ENCODE data around the gene TRMT112. TPM values are rescaled to one million over a fixed set of nuclear protein-coding genes. Genes with fewer than 3 reads are reported as not detected.

TRMT112 gene
- total RNA-seq, 4 donors from 2014 or later: 228 to 435 (median 237) TPM

- TF ChIP-seq, protein P1, sequence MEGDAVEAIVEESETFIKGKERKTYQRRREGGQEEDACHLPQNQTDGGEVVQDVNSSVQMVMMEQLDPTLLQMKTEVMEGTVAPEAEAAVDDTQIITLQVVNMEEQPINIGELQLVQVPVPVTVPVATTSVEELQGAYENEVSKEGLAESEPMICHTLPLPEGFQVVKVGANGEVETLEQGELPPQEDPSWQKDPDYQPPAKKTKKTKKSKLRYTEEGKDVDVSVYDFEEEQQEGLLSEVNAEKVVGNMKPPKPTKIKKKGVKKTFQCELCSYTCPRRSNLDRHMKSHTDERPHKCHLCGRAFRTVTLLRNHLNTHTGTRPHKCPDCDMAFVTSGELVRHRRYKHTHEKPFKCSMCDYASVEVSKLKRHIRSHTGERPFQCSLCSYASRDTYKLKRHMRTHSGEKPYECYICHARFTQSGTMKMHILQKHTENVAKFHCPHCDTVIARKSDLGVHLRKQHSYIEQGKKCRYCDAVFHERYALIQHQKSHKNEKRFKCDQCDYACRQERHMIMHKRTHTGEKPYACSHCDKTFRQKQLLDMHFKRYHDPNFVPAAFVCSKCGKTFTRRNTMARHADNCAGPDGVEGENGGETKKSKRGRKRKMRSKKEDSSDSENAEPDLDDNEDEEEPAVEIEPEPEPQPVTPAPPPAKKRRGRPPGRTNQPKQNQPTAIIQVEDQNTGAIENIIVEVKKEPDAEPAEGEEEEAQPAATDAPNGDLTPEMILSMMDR (IDR thresholded peaks at IDR 0.05): no peak
- no peak for TF ChIP-seq POLR2A (IDR thresholded peaks at IDR 0.05)
- Histone ChIP-seq H3K4me3 (replicated peaks in 1 of 3) (no peak overlapping the region), H3K4me1 (peaks cover 24 to 49% of the 10 kb centered on the region in 2 donors), H3K9me3 (no peaks in the 10 kb centered on the region), H3K27me3 (peaks cover 5% of the 10 kb centered on the region), H3K27ac (no peak overlapping the region), H3K36me3 (no peaks in the 10 kb centered on the region)
- 92 to 95% methylated on average over 4 of the region's 4 CpGs for WGBS, 2 donors
- intact Hi-C loops (cut with DNase I): no loop called here
- DNase-seq: no peak
Measured at GRCh38 chr11:64295760-64296159, 21.6 kb downstream of the TRMT112 start.

DNA sequence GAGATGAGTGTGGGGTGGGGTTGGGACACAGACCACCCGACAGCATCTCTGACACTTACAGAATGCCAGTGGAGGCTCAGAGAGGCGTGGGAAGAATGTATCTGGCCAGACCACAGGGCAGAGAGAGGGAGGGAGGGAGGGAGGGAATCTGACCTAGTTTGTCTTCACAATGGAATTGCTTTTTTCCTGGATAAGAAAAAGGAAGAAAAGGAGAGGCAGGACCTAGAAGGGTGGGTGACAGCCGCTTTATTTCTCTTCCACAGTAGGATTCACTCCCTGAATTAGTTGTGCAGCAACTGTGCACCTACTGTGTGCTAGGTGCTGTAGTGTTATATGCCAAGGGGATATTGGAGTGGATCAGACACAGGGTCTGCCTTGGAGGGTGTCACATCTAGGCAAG is 22.6 kb downstream of the TRMT112 start:
- intact Hi-C loops (cut with DNase I): no loop called here
- peaks cover 5% of the 10 kb centered on the region for H3K27me3 ChIP-seq
- no peak for DNase-seq
- no peak for TF ChIP-seq POLR2A (IDR thresholded peaks at IDR 0.05)
- TF ChIP-seq, protein P1 (IDR thresholded peaks at IDR 0.05): no peak
- 50 to 57% methylated on average over 3 of the region's 3 CpGs for WGBS, 2 donors
- H3K4me1 ChIP-seq: peaks cover 14 to 39% of the 10 kb centered on the region in 2 donors
- no peak overlapping the region for H3K27ac ChIP-seq
- H3K36me3 ChIP-seq: no peaks in the 10 kb centered on the region
- H3K9me3 ChIP-seq: no peaks in the 10 kb centered on the region
- H3K4me3 ChIP-seq (replicated peaks in 1 of 3): no peak overlapping the region

DNA sequence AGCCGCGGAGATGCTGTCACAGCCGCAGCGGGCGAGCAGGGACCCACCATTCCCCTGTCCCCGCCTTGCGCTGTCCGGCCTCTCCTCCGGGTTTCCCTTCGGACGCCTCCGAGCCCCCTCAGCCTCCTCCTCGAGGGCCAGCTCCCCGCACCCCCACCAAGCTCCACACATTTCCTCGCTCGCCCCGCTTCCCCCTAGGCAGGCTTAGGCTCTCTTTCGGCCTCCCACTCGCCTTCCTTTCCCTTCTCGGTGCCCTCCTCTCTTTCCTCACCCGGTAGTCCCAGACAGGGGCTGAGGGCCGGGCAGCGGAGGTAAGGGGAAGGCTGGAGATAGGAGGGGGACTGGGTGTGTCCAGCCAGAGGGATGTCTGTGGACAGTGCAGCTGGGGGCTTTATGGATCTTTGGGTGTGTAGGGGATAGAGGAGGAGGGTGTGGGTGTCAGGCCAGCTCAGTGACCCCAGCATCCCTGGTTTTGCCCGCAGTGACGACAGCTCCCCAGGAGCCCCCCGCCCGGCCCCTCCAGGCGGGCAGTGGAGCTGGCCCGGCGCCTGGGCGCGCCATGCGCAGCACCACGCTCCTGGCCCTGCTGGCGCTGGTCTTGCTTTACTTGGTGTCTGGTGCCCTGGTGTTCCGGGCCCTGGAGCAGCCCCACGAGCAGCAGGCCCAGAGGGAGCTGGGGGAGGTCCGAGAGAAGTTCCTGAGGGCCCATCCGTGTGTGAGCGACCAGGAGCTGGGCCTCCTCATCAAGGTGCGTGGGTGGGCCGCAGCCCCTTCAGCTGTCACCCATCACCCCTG is 24.7 kb downstream of the TRMT112 start:
- DNase-seq: no peak
- WGBS, 2 donors: 17 to 20% methylated on average over 14 to 26 of the region's 42 CpGs
- Histone ChIP-seq H3K4me1 (peaks cover 2 to 20% of the 10 kb centered on the region in 2 donors), H3K9me3 (no peaks in the 10 kb centered on the region), H3K4me3 (replicated peaks in 1 of 3) (peak overlapping the region in 1 of 3 donors; percentile 23), H3K27ac (no peak overlapping the region), H3K27me3 (peaks cover 5% of the 10 kb centered on the region), H3K36me3 (no peaks in the 10 kb centered on the region)
- intact Hi-C loops (cut with DNase I): no loop called here
- TF ChIP-seq POLR2A (IDR thresholded peaks at IDR 0.05): no peak
- TF ChIP-seq, protein P1 (IDR thresholded peaks at IDR 0.05): no peak

DNA sequence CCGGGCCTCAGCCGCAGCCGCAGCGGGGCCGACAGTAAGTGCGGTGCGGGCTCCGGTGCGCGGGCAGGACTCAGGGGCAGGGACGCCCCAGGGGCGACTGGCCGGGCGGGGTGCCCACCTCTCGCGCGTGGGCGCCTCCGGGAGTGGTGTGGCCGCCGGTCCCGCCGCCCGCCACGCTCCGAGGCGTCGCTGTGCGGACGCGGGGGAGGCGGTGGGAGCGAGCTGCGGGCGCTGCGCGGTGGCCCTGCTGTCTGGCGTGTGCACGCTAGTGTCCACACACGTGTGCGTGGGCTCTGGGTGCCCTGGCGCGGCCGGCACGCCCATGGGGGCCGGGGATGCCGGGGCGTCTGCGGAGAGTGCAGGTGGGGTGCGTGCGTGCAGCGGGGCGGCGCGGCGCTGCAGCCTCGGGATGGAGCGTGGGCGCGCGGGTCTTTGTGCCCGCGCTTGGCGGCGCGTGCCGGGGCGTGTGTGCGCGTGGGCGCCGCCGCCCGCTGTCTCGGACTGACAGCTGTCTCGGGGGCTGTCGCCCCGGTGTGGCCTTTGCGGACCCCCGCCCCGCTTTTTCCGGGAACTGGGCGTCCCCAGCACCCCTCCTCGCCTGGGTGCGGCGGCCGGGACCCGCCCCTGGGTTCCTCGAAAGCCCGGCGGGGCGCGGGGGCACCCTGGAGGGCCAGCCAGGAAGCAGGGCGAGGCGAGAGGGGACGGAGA is 25.5 kb downstream of the TRMT112 start:
- H3K27me3 ChIP-seq: peaks cover 5% of the 10 kb centered on the region
- H3K36me3 ChIP-seq: no peaks in the 10 kb centered on the region
- TF ChIP-seq POLR2A (IDR thresholded peaks at IDR 0.05): no peak
- TF ChIP-seq, protein P1 (IDR thresholded peaks at IDR 0.05): no peak
- H3K27ac ChIP-seq: no peak overlapping the region
- DNase-seq: no peak
- 0 to 1% methylated on average over 1 to 15 of the region's 96 CpGs for WGBS, 2 donors
- intact Hi-C loops (cut with DNase I): no loop called here
- H3K4me1 ChIP-seq: peaks cover 0 to 18% of the 10 kb centered on the region in 2 donors
- H3K4me3 ChIP-seq (replicated peaks in 1 of 3): peak overlapping the region in 1 of 3 donors; percentile 23
- no peaks in the 10 kb centered on the region for H3K9me3 ChIP-seq

Data from thyroid gland (tissue), 4 donors.